Measurements from ENCODE around the gene TRAF3. TPM values are rescaled to one million over a fixed set of nuclear protein-coding genes. Genes with fewer than 3 reads are reported as not detected.

Gene TRAF3
- total RNA-seq, 1 experiment from 2014 or later = 37.6 TPM

DNA sequence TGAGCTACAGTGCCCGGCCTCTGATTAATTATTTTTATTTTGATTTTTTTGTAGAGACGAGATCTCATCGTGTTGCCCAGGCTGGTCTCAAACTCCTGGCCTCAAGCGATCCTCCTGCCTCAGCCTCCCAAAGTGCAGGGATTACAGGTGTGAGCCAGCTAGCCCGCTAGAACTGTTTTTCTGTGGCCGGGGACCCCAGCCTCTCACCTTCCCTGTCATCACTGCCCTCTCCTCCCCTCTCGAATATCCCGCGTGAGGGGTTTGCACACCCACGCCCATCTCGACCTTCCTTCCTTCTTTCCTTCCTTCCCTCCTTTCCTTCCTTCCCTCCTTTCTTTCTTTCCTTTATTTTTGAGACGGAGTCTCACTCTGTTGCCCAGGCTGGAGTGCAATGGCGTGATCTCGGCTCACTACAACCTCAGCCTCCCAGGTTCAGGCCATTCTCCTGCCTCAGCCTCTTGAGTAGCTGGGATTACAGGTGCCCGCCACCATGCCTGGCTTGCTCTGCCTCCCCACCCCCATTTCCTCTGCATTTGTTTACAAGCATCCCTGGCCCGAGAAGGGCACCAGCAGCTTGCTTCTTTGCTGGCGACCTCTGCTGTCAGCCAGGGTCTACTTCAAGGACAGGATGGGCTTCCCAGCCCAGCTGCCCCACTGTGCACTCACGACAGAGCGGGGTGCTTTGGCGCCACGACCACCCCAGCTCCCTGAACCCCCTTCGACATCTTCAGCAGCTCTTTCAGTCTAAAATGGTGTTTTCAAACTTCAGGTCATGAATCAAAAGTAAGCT is 4.3 kb upstream of the TRAF3 start:
- POLR2A ChIA-PET = no interaction called here

DNA sequence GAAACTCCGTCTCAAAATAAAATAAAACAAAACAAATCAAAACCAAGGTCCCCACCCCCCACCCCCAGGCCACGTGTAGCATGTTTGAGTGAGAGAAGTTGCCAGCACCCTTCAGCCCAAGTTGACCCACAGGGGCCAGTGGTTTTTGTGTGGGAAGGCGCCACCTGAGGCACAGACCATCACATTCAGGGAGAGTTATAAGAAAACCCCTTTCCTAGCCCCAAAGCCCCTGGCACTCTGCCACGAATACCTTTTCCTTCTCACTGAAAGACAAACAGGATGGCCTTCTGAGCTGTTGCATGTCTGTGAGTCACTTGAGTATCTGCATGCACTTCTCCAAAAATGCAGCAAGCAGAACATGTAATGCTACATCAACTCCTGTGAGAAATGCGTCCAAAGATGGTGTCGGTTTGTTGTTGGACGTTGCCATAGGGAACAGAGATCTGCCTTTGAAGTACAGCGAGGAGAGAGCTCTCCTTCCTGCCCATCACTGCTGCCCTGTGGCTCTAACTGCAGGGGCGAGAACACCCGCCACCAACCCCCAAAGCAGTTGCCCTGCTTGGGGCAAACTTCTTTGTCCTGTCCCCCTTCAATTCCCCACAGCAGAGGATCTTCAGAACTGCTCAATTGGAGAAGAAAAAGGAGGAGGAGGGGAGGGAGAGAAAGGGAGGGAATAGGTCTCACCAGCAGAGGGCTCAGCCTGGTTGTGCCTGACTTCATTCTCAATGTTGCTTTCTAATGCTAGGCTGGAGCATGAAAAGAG is 2.7 kb upstream of the TRAF3 start:
- CTCF ChIA-PET = interaction anchor here (0.6 to 2.3 kb wide), 3 partner anchors 80 to 219 kb away, joined by 3 to 7 read pairs (median 3); no protein-coding TSS in a partner anchor
- intact Hi-C loops (cut with micrococcal nuclease; ENCODE audit: unreplicated experiment) = no loop called here

More for the DNA sequence above, 4.3 kb upstream of the TRAF3 start:
- H3K9me3 ChIP-seq (ENCODE audit: control insufficient read depth, insufficient read depth, low read depth, low read length) = no peaks in the 10 kb centered on the region
- H3K36me3 ChIP-seq (ENCODE audit: control insufficient read depth, insufficient read depth, low read length) = no peaks in the 10 kb centered on the region
- no peak for ATAC-seq
- BruUV-seq (replicated peaks) = no TSS peak
- CTCF ChIA-PET = interaction anchor here (0.6 to 2.3 kb wide), 3 partner anchors 18 to 152 kb away, joined by 4 to 7 read pairs (median 5); no protein-coding TSS in a partner anchor
- peaks cover 7% of the 10 kb centered on the region for H3K4me1 ChIP-seq (ENCODE audit: control insufficient read depth, insufficient read depth, low read length)
- no peak overlapping the region for H3K4me3 ChIP-seq (ENCODE audit: low read depth in 2 of 2, low read length in 2 of 2)
- TF ChIP-seq, protein P1, sequence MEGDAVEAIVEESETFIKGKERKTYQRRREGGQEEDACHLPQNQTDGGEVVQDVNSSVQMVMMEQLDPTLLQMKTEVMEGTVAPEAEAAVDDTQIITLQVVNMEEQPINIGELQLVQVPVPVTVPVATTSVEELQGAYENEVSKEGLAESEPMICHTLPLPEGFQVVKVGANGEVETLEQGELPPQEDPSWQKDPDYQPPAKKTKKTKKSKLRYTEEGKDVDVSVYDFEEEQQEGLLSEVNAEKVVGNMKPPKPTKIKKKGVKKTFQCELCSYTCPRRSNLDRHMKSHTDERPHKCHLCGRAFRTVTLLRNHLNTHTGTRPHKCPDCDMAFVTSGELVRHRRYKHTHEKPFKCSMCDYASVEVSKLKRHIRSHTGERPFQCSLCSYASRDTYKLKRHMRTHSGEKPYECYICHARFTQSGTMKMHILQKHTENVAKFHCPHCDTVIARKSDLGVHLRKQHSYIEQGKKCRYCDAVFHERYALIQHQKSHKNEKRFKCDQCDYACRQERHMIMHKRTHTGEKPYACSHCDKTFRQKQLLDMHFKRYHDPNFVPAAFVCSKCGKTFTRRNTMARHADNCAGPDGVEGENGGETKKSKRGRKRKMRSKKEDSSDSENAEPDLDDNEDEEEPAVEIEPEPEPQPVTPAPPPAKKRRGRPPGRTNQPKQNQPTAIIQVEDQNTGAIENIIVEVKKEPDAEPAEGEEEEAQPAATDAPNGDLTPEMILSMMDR (IDR thresholded peaks at IDR 0.05) = no peak; the same call in 1 of the 2 replicates
- TF ChIP-seq SIN3A (IDR thresholded peaks at IDR 0.05; ENCODE audit: borderline replicate concordance, insufficient read depth, low read depth, low read length) = no peak
- TF ChIP-seq, protein P2, sequence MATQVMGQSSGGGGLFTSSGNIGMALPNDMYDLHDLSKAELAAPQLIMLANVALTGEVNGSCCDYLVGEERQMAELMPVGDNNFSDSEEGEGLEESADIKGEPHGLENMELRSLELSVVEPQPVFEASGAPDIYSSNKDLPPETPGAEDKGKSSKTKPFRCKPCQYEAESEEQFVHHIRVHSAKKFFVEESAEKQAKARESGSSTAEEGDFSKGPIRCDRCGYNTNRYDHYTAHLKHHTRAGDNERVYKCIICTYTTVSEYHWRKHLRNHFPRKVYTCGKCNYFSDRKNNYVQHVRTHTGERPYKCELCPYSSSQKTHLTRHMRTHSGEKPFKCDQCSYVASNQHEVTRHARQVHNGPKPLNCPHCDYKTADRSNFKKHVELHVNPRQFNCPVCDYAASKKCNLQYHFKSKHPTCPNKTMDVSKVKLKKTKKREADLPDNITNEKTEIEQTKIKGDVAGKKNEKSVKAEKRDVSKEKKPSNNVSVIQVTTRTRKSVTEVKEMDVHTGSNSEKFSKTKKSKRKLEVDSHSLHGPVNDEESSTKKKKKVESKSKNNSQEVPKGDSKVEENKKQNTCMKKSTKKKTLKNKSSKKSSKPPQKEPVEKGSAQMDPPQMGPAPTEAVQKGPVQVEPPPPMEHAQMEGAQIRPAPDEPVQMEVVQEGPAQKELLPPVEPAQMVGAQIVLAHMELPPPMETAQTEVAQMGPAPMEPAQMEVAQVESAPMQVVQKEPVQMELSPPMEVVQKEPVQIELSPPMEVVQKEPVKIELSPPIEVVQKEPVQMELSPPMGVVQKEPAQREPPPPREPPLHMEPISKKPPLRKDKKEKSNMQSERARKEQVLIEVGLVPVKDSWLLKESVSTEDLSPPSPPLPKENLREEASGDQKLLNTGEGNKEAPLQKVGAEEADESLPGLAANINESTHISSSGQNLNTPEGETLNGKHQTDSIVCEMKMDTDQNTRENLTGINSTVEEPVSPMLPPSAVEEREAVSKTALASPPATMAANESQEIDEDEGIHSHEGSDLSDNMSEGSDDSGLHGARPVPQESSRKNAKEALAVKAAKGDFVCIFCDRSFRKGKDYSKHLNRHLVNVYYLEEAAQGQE (IDR thresholded peaks at IDR 0.05; ENCODE audit: insufficient read depth in 1 of 2, low read depth in 2 of 2, low read length in 1 of 2) = no peak
- no peak for TF ChIP-seq POLR2AphosphoS5 (IDR thresholded peaks at IDR 0.05; ENCODE audit: low read depth, low read length)
- no peak for TF ChIP-seq TCF7L2 (IDR thresholded peaks at IDR 0.05; ENCODE audit: low read depth, low read length)
- in situ Hi-C loops (cut with HindIII; ENCODE audit: low pct_unique_long_range_greater_than_20kb, low sequenced_read_pairs) = no loop called here
- H3K27me3 ChIP-seq (ENCODE audit: control insufficient read depth, insufficient read depth, low read length) = no peaks in the 10 kb centered on the region
- no peak for DNase-seq (ENCODE audit: low read depth, low spot score)
- intact Hi-C loops (cut with micrococcal nuclease; ENCODE audit: unreplicated experiment) = no loop called here
- H3K27ac ChIP-seq (ENCODE audit: low read length) = no peak overlapping the region

More for the DNA sequence above, 2.7 kb upstream of the TRAF3 start:
- ATAC-seq = peak; percentile 57
- H3K9me3 ChIP-seq (ENCODE audit: control insufficient read depth, insufficient read depth, low read depth, low read length) = no peaks in the 10 kb centered on the region
- DNase-seq (ENCODE audit: low read depth, low spot score) = no peak
- H3K36me3 ChIP-seq (ENCODE audit: control insufficient read depth, insufficient read depth, low read length) = no peaks in the 10 kb centered on the region; the same call in 1 of the 2 replicates
- POLR2A ChIA-PET = no interaction called here
- H3K4me1 ChIP-seq (ENCODE audit: control insufficient read depth, insufficient read depth, low read length) = peaks cover 11% of the 10 kb centered on the region
- in situ Hi-C loops (cut with HindIII; ENCODE audit: low pct_unique_long_range_greater_than_20kb, low sequenced_read_pairs) = no loop called here
- no peaks in the 10 kb centered on the region for H3K27me3 ChIP-seq (ENCODE audit: control insufficient read depth, insufficient read depth, low read length)
- H3K27ac ChIP-seq (ENCODE audit: low read length) = no peak overlapping the region
- BruUV-seq (replicated peaks) = no TSS peak
- H3K4me3 ChIP-seq (ENCODE audit: low read depth in 2 of 2, low read length in 2 of 2) = no peak overlapping the region
- no peak for TF ChIP-seq SIN3A (IDR thresholded peaks at IDR 0.05; ENCODE audit: borderline replicate concordance, insufficient read depth, low read depth, low read length)
- TF ChIP-seq POLR2AphosphoS5 (IDR thresholded peaks at IDR 0.05; ENCODE audit: low read depth, low read length) = no peak
- TF ChIP-seq, protein P1 (IDR thresholded peaks at IDR 0.05) = peak; percentile 80
- TF ChIP-seq TCF7L2 (IDR thresholded peaks at IDR 0.05; ENCODE audit: low read depth, low read length) = peak; percentile 69

All from Panc1 (cell line).